ENCODE results near the gene POP4. TPM values are rescaled to one million over a fixed set of nuclear protein-coding genes. Genes with fewer than 3 reads are reported as not detected.
"Not testable (repeated sequence)": the region's sequence is repeated elsewhere in the genome, so short reads cannot be mapped to it uniquely, and the experiment has no call there.

The POP4 gene
- total RNA-seq, 2 donors from 2014 or later = 94.3 to 108 TPM

GRCh38 chr19:29622166-29623070, 16.3 kb downstream of the POP4 start:
- Mint-ChIP-seq H3K36me3 (no peaks in the 10 kb centered on the region), H3K4me3 (peak overlapping the region; percentile 76), H3K27ac (peak overlapping the region; percentile 67 to 70), H3K9me3 (no peaks in the 10 kb centered on the region), H3K4me1 (ENCODE audit: low read depth in 2 of 2) (peaks cover 44 to 48% of the 10 kb centered on the region in 2 donors), H3K27me3 (peaks cover 0 to 3% of the 10 kb centered on the region in 2 donors)
- DNase-seq (ENCODE audit: low spot score) (no peak), ATAC-seq (peak; percentile 60 to 76)

DNA sequence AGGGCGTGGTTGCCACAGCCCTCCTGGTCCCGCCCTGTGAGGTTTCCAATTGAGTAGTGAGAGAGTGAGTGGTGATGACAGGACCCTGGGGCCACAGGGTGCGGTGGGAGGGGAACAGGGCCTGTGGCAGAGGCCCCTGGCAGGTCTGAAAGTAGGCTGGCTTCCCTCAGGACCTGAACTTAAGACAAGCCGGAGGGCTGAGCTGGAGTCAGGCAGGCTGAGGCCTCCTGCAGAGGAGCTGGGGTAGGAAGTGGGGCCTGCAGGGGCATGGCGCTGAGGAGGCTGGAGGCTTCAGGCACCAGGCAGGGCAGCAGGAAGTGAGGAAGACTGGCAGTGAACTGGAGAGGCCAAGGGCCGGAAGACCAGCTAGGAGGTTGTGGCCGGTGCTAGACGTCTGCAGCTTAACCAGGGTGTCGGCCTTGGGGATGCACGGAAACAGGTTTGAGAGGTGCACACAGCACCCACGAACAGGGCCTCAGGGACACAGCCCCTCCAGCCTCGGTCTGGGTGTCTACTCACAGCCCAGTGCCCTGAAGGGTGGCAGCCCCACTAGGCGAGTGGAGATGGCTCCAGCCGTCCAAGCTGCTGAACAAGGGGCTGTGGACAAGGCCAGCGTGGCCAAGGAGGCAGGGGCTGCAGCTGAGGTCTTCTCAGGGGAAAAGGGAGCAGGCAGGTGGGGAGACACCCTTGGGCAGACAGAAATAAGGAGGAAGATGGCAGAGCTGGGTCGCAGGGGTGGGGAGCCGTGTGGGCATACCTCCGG, 17.8 kb downstream of the POP4 start:
- Mint-ChIP-seq H3K36me3 (no peaks in the 10 kb centered on the region), H3K9me3 (no peaks in the 10 kb centered on the region), H3K27me3 (peaks cover 0 to 3% of the 10 kb centered on the region in 2 donors), H3K4me3 (peak overlapping the region; percentile 91), H3K27ac (peak overlapping the region; percentile 58 to 89), H3K4me1 (ENCODE audit: low read depth in 2 of 2) (peaks cover 46 to 48% of the 10 kb centered on the region in 2 donors)
- peak; percentile 79 to 87 for ATAC-seq
- DNase-seq (ENCODE audit: low spot score) = no peak

DNA sequence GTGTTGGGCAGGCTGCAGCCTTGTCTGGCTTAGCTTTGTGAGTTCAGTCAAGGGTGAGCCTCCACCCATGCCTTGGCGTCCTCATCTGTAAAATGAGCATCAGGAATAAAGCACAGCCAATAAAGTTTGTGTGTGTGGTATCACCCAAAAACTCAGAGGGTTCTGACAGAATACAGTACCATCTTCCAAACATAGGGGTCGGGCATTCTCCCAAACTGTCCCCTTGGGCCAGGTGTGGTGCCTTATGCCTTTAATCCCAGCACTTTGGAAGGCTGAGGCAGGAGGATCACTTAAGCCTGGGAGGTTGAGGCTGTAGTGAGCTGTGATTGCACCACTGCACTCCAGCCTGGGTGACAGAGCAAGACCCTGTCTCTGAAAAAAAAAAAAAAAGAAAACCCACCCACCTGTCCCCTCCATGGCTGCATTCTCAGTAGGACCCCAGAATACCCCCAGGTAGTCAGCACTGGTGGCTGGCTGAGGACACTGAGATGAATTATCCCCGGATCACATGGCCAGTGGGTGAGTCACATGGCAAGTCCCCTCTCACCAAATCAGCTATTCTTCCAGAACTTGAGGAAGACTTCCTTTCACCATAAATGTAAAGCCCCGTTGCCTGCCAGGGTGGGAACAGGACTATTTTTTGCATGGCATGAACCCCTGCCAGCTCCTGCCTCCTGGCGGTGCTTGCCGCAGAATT, 18.6 kb downstream of the POP4 start:
- DNase-seq (ENCODE audit: low spot score) (no peak), ATAC-seq (no peak)
- Mint-ChIP-seq H3K4me3 (peak overlapping the region; percentile 91), H3K27ac (peak overlapping the region in 1 of 2 donors; percentile 89), H3K9me3 (no peaks in the 10 kb centered on the region), H3K27me3 (peaks cover 0 to 3% of the 10 kb centered on the region in 2 donors), H3K4me1 (ENCODE audit: low read depth in 2 of 2) (peaks cover 46 to 48% of the 10 kb centered on the region in 2 donors), H3K36me3 (no peaks in the 10 kb centered on the region)

GRCh38 chr19:29625186-29625651, 19.1 kb downstream of the POP4 start:
- Mint-ChIP-seq H3K9me3 (no peaks in the 10 kb centered on the region), H3K27me3 (peaks cover 0 to 3% of the 10 kb centered on the region in 2 donors), H3K4me1 (ENCODE audit: low read depth in 2 of 2) (peaks cover 46 to 48% of the 10 kb centered on the region in 2 donors), H3K27ac (no peak overlapping the region), H3K36me3 (no peaks in the 10 kb centered on the region), H3K4me3 (peak overlapping the region; percentile 38)
- DNase-seq (ENCODE audit: low spot score) = no peak
- ATAC-seq = no peak

DNA sequence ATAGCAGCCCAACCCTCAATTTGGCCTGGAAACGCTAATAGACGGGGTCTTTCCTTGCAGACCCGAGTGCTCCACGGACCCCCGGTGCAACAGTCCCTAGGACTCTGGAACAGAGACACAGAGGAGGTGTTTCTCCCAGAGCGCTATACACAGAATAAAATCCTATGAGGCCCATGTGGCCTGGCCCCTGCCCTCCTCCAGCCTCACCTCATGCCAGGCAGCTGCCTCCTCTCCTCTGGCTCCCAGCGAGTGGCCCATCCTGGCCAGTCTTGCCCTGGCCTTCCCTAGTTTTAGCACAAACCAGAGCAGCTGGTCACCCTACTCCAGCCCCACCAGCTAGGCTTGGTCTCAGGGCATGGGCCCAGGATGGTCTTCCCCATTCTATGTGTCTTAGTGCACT, 20.3 kb downstream of the POP4 start:
- Mint-ChIP-seq H3K27ac (peak overlapping the region in 1 of 2 donors; percentile 31), H3K36me3 (no peaks in the 10 kb centered on the region), H3K27me3 (no peaks in the 10 kb centered on the region), H3K4me1 (ENCODE audit: low read depth in 2 of 2) (peaks cover 34 to 36% of the 10 kb centered on the region in 2 donors), H3K9me3 (no peaks in the 10 kb centered on the region), H3K4me3 (no peak overlapping the region)
- ATAC-seq (no peak), DNase-seq (ENCODE audit: low spot score) (no peak)

- not testable (repeated sequence) for H3K4me3 Mint-ChIP-seq; H3K27me3 Mint-ChIP-seq; DNase-seq (ENCODE audit: low spot score); H3K36me3 Mint-ChIP-seq; H3K9me3 Mint-ChIP-seq; ATAC-seq
- H3K27ac Mint-ChIP-seq = peak overlapping the region in 1 of 2 donors; percentile 31
- H3K4me1 Mint-ChIP-seq (ENCODE audit: low read depth in 2 of 2) = peaks cover 30 to 31% of the 10 kb centered on the region in 2 donors
Observed at GRCh38 chr19:29626832-29627231, 20.7 kb downstream of the POP4 start.

GRCh38 chr19:29628661-29629385, 22.7 kb downstream of the POP4 start:
- no peaks in the 10 kb centered on the region for H3K36me3 Mint-ChIP-seq
- no peak overlapping the region for H3K4me3 Mint-ChIP-seq
- no peaks in the 10 kb centered on the region for H3K27me3 Mint-ChIP-seq
- no peaks in the 10 kb centered on the region for H3K9me3 Mint-ChIP-seq
- ATAC-seq (no peak), DNase-seq (ENCODE audit: low spot score) (no peak)
- no peak overlapping the region for H3K27ac Mint-ChIP-seq
- peaks cover 12 to 15% of the 10 kb centered on the region in 2 donors for H3K4me1 Mint-ChIP-seq (ENCODE audit: low read depth in 2 of 2)

- Mint-ChIP-seq H3K27me3 (no peaks in the 10 kb centered on the region), H3K4me1 (ENCODE audit: low read depth in 2 of 2) (peaks cover 4 to 10% of the 10 kb centered on the region in 2 donors), H3K27ac (no peak overlapping the region), H3K4me3 (no peak overlapping the region), H3K9me3 (no peaks in the 10 kb centered on the region), H3K36me3 (no peaks in the 10 kb centered on the region)
- DNase-seq (ENCODE audit: low spot score) = no peak
- ATAC-seq = no peak
Observed at GRCh38 chr19:29629836-29630534, 23.9 kb downstream of the POP4 start.

DNA sequence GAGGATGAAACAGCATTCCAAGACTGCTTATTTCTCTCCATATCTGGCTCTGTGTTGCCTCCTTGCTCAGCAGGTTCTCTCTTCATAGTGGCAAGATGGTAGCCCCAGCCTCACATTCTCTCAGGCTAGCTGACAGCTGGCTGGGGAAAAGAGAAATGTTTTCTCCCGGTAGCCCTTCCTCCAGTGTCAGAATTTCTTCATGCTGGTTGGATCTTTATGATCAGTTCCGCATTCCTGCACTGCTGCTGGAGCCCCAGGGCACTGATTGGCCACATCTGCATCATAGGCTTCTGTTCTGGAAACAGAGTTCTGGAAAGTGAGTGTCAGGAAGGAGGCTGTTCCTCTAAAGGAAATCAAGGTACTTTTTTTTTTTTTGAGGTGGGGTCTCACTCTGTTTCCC, 24.6 kb downstream of the POP4 start:
- Mint-ChIP-seq H3K4me1 (ENCODE audit: low read depth in 2 of 2) (peaks cover 0 to 6% of the 10 kb centered on the region in 2 donors), H3K36me3 (no peaks in the 10 kb centered on the region), H3K9me3 (no peaks in the 10 kb centered on the region), H3K27me3 (no peaks in the 10 kb centered on the region), H3K27ac (no peak overlapping the region), H3K4me3 (no peak overlapping the region)
- ATAC-seq (no peak), DNase-seq (ENCODE audit: low spot score) (no peak)

GRCh38 chr19:29631450-29631849, 25.4 kb downstream of the POP4 start:
- Mint-ChIP-seq H3K27ac (no peak overlapping the region), H3K27me3 (no peaks in the 10 kb centered on the region), H3K9me3 (no peaks in the 10 kb centered on the region), H3K4me1 (ENCODE audit: low read depth in 2 of 2) (peaks cover 0 to 4% of the 10 kb centered on the region in 2 donors), H3K4me3 (no peak overlapping the region), H3K36me3 (no peaks in the 10 kb centered on the region)
- DNase-seq (ENCODE audit: low spot score) (no peak), ATAC-seq (no peak)

DNA sequence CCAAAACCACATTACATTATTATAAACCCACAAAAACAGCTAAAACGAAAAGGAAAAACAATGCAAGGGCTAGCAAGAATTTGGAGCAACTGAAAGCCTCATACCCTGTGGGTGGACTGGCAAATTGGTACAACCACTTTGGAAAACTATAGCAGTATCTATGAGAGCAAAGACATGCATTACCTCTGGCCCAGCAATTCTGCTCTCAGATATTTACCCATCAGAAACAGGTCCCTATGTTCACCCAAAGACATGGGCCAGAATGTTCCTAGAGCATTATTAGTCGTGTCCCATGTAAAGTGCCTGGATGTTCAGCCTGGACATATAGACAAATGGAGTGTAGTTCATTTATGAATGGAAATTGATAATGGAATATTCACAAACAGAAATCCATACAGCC, 27.9 kb downstream of the POP4 start:
- DNase-seq (ENCODE audit: low spot score) = no peak
- Mint-ChIP-seq H3K36me3 (no peaks in the 10 kb centered on the region), H3K27me3 (no peaks in the 10 kb centered on the region), H3K4me1 (ENCODE audit: low read depth in 2 of 2) (no peaks in the 10 kb centered on the region), H3K9me3 (no peaks in the 10 kb centered on the region), H3K4me3 (no peak overlapping the region), H3K27ac (no peak overlapping the region)
- ATAC-seq = no peak

- no peak overlapping the region for H3K27ac Mint-ChIP-seq
- no peak overlapping the region for H3K4me3 Mint-ChIP-seq
- DNase-seq (ENCODE audit: low spot score) (no peak), ATAC-seq (no peak)
- H3K36me3 Mint-ChIP-seq = no peaks in the 10 kb centered on the region
- no peaks in the 10 kb centered on the region for H3K27me3 Mint-ChIP-seq
- H3K4me1 Mint-ChIP-seq (ENCODE audit: low read depth in 2 of 2) = no peaks in the 10 kb centered on the region
- no peaks in the 10 kb centered on the region for H3K9me3 Mint-ChIP-seq
Observed at GRCh38 chr19:29634423-29635130, 28.5 kb downstream of the POP4 start.

Data from natural killer cell treated with Interleukin-12 subunit alpha and Interleukin-12 subunit beta and Interleukin-15 and Interleukin-18, amount 100 ng/mL, for 72 hours (primary cell).